Measurements from ENCODE around the gene DEFB131A.
"Not testable (repeated sequence)": the region's sequence is repeated elsewhere in the genome, so short reads cannot be mapped to it uniquely, and the experiment has no call there.

DEFB131A gene

DNA sequence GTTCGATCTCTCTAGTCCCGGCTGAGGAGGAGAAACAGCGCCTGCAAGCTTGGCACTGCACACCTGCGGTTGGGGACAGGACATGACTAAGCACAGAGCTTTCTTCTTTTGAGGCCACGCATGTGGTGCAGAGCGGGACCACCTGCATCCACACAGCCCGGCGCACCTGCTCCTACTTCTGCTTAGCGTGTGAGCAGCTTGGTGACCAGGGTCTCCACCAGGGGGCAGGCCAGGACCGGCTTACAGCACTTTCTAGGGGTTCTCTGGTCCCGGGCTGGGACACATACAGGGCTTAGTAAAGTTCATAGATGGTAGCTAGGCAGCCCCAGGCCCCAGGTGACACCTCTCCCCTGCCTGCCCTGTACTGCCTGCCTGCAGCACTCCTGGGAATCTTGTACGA, 51.2 kb downstream of the DEFB131A start:
- peak in 1 of 2 donors; percentile 42 for DNase-seq

DNA sequence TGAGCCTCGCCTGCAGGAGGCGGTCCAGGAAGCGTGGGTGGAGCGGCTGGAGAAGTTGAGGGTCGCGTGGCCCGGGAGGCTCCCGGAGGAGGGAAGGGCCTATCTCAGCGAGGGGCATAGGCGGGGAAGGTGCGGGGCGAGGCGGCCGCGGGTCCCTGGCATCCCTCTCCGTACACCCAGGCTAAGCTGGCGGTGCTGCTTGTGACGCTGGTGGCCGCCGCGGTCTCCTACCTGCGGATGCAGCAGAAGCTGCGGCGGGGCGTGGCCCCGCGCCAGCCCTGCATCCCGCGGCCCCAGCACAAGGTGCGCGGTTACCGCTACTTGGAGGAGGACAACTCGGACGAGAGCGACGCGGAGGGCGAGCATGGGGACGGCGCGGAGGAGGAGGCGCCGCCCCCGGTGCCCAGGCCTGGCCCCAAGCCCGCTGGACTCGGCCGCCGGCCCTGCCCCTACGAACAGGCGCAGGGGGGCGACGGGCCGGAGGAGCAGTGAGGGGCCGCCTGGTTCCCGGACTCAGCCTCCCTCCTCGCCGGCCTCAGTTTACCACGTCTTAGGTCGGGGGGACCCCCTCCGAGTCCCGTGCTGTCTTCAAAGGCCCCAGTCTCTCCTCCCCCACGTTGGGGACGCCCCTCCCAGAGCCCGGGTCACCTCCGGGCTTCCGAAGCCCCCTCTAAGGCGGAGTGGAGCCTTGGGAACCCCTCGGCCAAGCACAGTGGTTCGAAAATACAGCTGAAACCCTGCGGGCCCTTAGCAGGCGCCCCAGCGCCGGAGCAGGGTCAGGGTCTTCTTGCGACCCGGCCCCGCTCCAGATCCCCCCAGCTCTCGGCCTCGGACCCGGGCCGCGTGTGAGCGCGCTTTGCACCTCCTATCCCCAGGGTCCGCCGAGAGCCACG, 53.6 kb downstream of the DEFB131A start:
- DNase-seq = not testable (repeated sequence)

DNA sequence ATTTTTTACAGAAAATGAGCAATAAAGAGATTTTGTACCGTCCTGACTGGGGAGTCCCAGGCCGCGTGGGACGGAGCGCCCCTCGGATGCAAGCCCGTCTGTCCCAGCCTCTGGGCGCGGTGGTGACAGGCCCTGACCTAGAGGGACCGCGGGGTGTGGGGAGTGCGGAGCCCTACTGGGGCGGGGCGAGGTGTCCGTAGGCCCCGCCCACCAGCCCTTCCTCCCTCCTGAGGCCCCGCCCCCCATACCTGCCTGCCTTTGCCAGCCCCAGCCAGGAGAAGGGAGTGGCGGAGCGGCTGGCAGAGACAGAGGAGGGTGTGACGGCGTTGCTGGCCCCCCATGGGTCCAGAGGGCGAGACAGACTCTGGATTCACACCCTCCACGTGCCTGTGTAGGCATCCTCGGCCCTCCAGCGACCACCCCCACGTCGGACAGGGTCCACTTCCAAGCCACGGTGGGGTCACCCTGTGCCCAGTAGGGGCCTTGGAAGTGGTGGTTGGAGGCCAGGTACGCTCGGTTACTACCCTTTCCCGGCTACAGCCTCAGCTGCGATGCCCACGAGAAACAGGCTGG, 54.3 kb downstream of the DEFB131A start:
- DNase-seq = not testable (repeated sequence)

DNA sequence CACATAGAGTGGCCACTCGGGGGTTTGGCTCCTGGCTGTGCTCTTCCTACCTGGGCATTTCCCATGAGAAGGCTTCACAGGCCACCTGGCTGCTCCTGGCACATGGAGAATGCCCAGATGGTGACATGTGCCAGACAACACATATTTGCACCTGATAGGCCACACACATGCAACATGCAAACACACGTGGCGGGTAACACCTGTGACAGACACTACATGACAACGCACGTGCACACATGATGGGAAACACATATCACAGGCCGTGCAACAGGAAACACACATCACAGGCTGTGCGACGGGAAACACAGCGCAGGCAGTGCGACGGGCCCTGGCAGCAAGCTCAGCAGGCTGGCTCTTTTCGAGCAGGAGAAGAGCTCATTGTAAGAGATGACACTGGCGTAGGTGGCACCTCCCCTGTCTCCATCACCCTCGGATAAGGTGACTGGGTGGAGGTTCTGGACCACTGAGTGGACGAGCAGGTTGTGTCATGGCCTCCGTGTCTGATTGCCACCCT, 55.8 kb downstream of the DEFB131A start:
- not testable (repeated sequence) for DNase-seq

Data from bone marrow (tissue), 2 donors.